Suppressor macrophage treated with lipopolysaccharide for 4 hours (primary cell): ENCODE measurements around the gene MRPL27.
"Not testable (repeated sequence)": the region's sequence is repeated elsewhere in the genome, so short reads cannot be mapped to it uniquely, and the experiment has no call there.

Source experiments
- DNase-seq: peaks from one replicate; pipeline ENCODE4 v3.0.0-alpha.2; 2020

MRPL27 gene

DNA sequence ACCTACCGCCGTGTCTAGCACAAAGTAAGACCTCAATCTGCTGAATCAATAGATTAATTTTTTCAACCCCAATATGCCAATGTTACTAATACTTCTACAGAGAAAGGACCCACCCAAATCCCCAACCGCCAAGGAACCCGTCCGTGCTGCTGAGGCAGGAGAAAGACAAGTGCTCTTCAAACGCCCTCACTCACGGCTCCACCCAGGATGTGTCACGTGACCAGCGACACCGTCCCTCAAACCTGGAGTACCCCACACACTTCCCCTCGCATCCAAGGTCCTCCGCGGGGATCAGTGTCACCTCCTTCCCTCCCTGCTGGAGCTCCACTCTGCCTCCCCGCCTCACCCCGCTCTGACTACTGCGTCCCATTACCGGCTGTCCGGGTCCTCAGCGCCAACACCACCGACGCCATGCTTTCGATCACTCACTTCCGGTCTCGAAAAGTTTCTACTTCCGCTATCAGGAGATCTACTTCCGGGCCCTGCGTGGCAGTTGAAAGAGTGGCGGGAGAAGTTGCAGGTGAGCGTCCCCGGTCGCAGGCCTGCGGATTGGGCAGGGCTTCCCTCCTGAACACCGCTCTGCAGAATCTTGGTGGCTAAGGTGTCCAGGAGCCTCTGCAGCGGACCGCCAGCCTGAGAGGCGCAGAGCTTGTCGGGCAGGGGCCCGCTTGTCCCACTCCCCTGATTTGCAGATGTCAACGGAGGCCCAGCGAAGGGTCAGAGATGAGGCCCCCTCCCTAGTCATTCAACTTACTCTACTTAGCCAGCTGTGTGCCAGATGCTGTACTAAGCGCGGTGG lies at the start of gene MRPL27, which contains the start of gene EME1:
MRPL27 (minus strand) TSS at position 427 of the 799 bp plus-strand sequence; CDS start at position 413, 14 bp downstream.
EME1 (plus strand) TSS at position 472 of the 799 bp plus-strand sequence. CDS start 1,980 bp downstream, outside the sequence.
- DNase-seq: peak; percentile 91

DNA sequence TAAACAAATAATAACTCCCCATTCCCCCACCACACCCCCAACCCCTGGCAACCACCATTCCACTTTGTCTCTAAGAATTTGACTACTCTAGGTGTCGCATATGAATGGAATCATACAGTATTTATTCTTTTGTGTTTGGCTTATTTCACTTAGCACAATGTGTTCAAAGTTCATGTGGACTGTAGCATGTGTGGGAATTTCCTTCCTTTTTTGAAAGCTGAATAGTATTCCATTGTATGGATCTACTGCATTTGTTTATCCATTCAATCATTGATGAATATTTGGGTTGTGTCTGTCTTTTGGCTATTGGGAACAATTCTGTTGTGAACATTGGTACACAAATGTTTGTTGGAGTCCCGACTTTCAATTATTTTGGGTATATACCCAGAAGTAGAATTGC lies 49.8 kb upstream of the MRPL27 start:
- no peak for DNase-seq

DNA sequence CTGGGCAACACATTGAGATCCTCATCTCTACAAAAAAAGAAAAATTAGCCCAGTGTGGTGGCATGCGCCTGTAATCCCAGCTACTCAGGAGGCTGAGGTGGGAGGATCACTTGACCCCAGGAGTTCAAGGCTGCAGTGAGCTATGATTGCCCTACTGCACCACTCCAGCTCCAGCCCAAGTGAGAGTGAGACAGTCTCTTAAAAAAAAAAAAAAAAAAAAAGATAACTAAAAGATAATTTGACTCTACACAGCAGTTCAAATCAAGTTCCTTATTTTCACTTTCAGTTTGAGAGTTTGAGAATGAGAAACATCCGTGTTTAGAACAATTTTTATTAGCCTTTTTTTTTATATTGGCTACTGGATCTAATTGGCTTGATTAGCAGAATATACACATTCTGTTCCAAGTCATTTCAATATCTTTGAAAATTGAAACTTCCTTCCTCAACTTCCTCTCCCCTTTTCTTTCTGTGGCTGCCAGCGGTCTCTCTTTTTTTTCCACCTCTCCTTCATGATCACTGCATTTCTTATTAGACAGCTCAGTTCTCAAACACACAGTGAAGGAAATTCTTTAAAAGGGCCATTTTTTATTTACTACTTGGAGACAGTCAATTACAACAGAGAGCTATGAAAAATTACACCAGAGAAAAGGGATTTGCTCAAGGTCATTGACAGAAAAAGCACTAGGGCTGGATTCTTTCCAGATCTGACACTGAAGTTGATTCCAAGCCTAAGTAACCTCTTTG lies 48.5 kb upstream of the MRPL27 start:
- DNase-seq: peak; percentile 60

DNA sequence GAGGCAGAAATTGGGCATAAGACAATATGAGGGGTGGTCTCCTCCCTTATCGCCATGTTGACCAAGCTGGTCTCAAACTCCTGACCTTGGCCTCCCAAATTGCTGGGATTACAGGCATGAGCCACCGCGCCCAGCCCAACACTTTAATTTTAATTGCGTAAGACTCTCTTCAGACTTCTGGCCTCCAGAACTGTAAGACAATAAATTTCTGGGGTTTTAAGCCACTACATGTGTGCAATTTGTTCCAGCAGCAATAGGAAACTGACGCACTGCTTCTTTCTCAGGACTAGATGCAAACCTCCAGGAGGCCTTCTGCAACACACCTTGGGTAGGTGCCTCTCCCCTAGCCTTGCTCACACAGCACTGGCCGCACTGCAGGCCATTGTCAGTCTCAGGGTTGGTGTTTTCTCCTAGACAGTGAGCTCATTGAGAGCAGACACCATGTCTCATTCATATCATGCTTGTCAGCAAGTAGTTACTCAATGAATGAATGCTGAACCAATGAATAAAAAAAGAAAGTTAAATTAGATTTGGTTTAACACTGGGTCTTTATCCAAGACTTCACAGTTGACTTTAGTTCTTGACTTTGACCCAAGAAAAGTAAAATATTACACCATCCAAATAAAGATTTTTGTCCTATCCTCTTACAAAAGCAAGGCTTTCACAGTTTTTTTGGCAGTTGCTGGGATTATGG lies 47.6 kb upstream of the MRPL27 start:
- no peak for DNase-seq

DNA sequence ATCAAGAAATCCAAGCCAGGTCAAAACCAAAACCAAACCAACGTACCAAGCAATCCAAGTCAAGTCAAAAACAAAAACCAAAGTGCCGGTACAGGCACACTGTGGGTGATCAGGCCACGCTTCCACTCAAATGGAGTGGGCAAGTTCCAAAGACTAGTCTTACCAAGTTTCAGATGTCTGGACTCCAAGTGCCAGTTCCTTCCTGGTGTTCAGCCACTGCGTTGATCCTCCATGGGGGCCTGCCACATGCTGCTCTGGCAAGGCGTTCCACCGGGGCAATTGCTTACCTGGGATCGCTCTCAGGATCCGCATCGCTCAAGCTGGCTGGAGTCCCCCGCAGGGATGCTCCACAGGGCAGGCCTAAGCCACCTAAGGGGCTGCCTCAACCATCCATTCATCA lies 46.6 kb upstream of the MRPL27 start:
- DNase-seq: not testable (repeated sequence)

DNA sequence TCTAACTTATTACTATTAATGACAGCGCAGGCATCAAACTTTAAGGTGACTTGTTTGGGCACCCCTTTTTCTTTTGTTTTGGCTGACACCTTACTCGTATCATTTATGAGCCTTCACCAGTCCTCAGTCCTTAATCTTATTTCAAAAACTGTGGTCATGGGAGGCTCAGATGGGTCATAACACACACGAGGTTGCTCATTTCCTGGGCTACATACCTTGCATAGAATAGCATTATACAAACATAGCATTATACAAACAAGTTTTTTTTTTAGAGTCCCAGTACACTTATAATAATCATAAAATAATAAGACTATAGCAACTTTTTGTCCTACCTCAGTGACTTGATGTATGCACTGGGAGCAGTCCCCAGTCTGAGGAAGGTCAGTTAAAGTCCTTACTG lies 41.8 kb upstream of the MRPL27 start:
- DNase-seq: no peak

DNA sequence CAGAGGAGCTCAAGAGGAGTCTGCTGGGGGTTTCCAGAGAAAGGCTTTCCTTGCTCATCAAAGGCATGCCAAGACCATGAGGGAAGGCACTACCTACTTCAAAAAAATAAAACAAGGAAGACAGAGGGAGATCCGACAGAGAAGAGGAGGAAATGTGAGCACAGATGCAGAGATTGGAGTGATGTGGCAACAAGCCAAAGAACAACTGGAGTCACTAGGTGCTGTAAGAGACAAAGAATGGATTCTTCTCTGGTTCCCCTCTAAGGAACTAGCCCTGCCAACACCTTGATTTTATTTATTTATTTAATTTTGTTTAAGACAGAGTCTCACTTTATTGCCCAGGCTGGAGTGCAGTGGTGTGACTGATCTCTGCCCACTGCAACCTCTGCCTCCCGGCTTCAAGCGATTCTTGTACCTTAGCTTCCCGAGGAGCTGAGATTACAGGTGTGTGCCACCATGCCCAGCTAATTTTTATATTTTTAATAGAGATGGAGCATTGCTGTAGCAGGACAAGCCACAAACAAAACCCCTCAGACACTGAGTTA lies 39.3 kb upstream of the MRPL27 start:
- DNase-seq: no peak

DNA sequence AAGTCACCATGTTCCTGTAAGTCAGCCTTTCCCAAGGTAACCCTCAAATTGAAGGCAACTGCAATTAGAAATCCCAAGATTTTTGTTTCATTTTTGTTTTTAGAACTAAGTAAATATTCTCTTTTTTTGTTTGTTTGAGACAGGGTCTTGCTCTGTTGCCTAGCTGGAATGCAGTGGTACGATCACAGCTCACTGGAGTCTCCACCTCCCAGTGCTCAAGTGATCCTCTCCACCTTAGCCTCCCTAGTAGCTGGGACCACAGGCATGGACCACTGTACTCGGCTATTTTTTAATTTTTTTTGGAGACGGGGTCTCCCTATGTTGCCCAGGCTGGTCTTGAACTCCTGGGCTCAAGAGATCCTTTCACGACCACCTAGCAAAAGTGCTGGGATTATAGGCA lies 34.9 kb upstream of the MRPL27 start:
- DNase-seq: no peak

DNA sequence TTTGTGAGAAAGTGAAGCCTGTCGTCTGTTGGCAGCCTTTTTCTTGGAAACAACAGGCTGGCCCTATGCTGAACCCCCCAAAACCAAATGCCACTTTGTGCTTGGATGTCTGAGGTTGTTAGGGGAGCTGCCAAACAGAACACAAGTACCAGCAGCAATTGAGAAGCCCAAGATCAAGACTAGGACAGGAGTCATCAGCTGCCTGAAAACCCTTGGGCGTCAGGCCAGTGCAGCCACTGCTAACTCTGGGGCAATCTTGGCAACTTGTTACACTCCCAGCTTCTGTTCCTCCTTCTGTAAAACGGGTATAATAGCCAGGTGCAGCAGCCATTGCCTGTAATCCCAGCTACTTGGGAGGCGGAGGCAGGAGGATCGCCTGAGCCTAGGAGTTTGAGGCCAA lies 33.6 kb upstream of the MRPL27 start:
- no peak for DNase-seq

DNA sequence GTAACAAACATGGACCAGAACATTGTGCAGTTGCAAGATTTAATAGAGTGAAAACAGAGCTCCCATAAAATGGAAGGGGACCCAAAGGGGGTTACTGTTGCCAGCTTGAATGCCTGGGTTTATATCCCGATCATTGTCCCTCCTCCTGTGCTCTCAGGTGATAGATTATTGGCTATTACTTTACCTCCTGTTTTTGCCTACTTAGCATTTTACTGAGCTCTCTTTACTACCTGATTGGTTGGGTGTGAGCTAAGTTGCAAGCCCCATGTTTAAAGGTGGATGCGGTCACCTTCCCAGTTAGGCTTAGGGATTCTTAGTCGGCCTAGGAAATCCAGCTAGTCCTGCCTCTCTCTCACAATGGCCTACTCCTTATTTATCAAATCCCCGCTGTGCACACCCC lies 32.4 kb upstream of the MRPL27 start:
- not testable (repeated sequence) for DNase-seq

DNA sequence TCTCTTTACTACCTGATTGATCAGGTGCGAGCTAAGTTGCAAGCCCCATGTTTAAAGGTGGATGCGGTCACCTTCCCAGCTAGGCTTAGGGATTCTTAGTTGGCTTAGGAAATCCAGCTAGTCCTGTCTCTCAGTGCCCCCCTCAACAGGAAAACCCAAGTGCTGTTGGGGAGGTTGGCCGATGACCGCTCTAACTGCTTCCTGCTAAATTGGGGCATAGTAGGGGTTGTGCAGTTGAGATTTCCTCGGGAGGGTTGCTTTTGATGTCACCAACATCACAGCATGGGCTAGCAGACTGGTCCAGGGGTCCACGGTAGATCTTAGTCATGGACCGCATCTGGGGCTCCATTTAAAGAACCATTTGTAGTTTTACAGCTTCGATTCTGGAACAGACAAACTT lies 26.6 kb upstream of the MRPL27 start:
- DNase-seq: not testable (repeated sequence)

DNA sequence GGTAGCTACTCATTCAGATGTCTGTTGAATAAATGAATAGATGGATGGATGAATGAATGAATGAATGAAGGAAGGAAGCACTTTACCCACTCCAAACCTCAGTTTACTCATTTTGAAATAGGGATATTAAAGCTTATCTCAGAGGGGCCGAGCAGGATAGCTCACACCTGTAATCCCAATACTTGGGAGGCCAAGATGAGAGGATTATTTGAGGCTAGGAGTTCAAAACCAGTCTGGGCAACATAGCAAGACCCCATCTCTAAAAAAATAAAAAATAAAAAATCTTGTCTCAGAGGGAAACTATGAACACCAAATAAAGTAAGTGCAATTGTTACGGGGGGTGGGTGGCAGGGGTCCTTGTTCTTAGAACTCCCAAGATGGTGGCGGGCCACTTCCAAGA lies 25.7 kb upstream of the MRPL27 start:
- DNase-seq: not testable (repeated sequence)

DNA sequence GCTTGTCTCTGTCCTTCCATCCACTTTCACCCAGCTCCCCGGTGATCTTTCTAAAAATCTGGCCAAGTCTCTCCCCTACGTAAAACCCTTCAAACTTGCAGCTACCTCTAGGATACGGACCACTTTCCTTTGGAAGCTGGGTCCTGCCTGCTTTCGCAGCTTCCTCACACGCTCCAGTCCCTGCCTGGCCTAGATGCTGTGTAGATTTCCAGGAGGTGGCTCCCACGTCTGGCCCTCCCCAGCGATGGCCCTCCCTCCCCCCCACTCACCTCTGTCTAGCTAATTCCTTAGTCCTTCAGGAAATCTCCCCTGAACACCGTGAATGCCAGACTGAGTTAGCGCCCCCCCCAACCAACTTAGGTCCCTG lies 24.9 kb upstream of the MRPL27 start:
- DNase-seq: no peak

DNA sequence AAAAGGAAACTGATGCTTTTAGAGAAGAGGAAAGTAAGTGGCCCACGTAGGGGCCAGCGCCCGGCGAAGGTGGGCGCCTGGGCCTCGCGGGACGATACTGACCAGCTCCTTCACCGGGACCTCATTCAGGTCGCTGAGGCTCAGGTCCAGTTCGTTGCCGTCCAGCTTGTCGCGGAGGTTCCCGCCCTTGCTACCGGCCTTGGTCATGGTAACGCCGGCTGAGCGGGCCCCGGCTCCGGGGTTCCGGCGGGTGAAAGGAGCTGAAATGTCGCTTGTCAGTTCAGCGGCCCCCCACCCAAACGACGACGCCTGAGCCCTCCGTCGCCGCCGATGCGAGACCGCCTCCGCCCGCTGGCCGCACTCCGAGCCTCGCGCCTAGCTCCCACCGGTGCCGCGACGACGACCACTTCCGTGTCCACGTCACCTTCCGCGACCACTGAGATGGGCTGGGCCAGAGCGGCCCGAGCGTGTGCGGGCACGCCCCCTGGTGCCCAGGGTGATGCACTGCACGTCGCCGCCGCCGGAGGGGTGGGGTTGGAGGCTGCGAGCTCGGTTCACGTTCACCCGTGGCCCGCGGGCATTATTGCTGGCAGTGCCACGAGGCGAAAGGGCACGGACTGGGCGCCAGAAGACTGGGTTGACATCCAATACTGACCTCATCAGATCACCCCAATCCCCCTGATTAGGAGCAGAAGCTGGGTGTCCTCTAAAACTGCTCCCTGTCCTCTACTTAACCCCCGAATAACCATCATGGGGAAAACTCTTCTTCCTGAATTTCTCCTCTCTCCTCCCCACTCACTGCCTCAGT lies 24.3 kb upstream of the MRPL27 start, which contains the start of gene LRRC59:
LRRC59 (minus strand) TSS at position 413 of the 808 bp plus-strand sequence; CDS start at position 207, 206 bp downstream.
- peak; percentile 89 for DNase-seq

DNA sequence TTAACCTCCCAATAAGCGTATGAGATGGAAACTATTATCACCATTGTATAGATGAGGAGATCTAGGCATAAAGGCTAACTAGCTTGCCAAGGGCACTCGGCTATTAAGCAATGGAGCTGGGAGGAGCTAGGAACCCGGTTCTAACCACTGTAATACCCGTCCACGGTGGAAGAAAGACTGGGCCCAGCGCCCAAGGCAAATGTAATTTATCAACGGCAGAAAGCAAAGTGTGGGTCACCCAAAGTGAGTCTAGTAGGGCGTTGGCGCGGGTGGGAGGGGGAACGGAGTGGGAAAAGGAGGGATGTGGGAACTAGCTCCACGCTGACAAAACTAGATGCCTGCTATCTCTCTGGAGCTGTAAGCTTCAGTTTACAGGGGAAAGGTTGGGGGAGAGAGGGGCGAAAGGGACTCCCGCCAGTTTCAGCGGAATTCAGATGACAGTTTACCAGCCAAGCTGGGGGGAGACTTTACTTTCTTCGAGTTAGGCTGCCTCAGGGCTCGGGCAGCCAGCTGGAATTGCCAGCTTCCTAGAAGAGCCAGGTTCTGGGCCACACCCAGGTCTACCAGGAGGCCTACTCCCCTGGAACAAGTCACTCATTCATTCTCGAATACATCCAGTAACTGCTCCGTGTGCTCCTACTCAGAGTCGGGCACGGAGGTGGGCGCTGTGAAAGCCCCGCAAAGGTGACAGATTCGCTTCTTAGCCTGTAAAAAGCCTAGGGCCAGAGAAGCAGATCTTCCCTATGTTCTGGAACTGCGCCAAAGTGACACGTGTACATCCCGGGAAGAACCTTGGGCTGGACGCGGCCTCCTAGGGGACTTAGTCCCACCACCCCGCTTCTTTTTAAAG lies 23.5 kb upstream of the MRPL27 start:
- DNase-seq: peak; percentile 61

DNA sequence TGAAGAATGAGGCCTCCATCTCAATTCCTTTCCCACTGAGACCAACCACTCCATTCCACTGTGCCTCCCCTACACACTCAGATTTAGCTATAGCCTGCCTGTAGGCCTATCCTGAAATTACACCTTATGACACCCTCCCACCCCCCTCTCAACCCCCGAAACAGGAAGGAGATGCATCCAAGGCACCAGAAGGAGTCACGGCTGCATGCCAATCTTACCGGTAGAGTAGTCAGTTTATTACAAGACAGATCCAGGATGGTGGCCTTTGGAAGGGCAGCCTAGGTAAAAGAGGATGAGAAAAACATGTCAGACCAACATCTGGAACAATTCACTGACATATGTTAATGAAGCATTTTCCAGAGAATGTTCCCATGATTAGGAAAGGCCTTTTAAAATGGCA lies 21.7 kb upstream of the MRPL27 start:
- no peak for DNase-seq

DNA sequence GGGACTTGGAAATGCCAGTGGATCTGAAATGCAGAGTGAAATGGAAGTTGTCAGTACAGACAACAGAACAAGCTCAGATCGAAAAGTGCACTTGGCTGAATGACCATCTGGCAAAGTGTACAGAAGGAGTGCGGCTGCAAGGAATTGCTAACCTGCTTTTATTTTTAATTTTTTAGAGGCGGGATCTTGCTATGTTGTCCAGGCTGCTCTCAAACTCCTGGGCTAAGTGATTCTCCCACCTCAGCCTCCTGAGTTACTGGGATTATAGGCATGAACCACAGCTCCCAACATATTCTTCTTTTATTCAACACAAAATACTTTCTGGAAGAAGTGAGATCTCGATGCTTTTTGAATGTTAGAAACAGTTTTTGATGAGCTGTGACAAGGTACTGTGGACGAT lies 20.7 kb upstream of the MRPL27 start:
- DNase-seq: no peak

DNA sequence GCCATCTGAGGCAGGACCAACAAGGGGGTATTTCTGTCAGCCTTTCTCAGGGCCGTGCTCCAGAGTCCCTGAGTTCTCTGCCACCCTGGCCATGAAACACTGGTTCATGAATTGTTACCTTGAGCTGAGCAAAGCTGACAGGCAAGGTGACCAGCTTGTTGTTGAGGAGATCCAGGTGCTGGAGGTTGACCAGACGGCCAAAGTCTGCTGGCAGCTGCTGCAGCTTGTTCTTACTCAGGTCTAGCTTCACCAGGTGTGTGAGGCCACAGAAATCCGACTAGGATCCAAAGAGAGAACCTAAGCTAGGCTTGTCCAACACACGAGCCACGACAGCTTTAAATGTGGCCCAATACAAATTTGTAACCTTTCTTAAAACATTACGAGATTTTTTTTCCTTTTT lies 19.6 kb upstream of the MRPL27 start:
- no peak for DNase-seq

DNA sequence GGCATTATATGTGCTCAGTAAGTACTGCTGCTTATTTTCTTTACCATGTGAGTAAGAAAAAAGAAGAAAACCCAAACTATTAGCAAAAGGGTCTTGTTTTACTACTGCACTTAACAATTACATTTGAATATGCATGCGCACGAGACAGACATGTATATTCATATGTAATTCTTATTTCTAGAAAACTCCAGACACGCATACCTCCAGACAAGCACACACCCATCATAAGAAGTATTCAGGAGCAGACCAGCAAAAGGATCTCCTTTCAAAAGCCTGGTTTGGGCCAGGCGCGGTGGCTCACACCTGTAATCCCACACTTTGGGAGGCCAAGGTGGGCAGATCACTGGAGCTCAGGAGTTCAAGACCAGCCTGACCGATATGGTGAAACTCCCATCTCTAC lies 16.6 kb upstream of the MRPL27 start:
- DNase-seq: no peak

DNA sequence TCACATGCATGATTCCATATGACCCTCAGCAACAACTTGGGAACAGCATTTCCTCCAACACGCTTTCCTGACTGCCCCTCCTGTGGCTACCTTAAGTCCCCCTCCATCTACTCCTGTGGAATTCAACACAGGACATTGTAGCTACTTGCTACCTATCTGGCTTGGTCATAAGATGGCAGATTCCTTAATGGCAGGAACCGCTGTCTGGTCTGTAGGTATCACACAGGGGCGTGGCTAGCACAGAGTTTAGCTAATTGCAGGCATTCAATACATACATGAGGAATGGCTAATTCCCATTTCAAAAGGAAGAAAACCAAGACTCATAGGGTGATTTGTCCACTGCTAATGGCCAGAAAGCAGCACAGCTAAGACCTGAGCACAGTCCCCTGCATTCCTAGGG lies 15.7 kb upstream of the MRPL27 start:
- no peak for DNase-seq

DNA sequence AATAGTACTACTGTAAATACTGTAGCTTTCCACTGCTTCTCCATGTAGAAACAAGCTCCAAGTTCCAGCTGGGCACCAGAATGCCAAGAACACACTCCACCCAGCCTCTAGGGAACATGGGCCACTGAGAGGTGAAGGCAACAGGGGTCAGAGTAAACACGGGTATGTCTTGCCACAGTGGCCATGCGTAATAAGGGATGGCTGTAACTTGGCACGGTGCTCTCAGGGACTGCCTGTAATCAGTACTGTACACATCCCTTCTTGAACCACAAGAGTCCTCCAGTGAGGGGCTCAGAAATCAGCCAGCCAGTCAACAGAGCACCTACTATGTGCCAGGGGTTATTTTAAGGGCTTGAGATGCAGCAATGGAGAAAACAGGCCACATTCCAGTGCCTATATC lies 13.5 kb upstream of the MRPL27 start:
- no peak for DNase-seq
